ENCODE measurements around the gene SHKBP1. TPM values are rescaled to one million over a fixed set of nuclear protein-coding genes. Genes with fewer than 3 reads are reported as not detected.
A peak's percentile ranks its signal among the peaks of the same experiment; 100 is the strongest.

Gene SHKBP1
- total RNA-seq, 1 experiment from 2014 or later, result 43.0 TPM

DNA sequence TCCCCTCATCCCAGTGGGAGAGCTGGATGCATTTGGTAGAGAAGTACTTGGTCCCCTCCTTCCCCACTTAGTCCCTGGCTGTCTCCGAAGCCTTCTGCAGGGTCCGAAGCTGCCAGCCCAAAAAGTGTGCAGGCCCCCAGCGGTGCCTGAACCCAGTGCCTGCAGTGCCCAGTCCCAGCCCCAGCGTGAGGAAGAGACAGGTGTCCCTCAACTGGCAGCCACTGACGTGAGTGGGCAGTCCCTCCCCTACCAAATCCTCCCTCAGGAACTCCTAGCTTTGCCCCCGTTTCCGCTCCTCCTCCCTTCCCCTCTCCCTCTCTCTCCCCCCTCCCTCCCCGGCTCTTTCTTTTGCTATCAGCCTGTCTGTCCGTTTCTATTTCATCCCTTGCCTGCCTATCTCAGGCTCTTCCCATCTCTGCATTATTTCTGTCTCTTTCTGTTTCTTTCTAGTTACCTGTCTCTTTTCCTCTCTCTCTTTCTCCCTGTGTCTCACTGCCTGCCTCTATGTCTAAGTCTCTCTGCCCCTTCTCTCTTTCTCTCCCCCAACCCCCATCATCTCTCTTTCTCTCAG lies 22.7 kb downstream of the SHKBP1 start:
- Histone ChIP-seq H3K4me2 (ENCODE audit: low read length) (peak overlapping the region; percentile 93; the same call in 1 of the 2 replicates), H2AFZ (ENCODE audit: low read length) (no peak overlapping the region), H3K9ac (ENCODE audit: low read length) (no peak overlapping the region), H3K27ac (ENCODE audit: low read length) (no peak overlapping the region), H3K4me3 (ENCODE audit: low read length) (peak overlapping the region; percentile 31; the same call in 1 of the 2 replicates), H3K27me3 (ENCODE audit: low read length) (no peaks in the 10 kb centered on the region), H3K36me3 (ENCODE audit: low read depth, low read length) (peaks cover 2% of the 10 kb centered on the region; the same call in 1 of the 2 replicates), H3K79me2 (ENCODE audit: low read length) (no peaks in the 10 kb centered on the region), H3K9me2 (replicated peaks; ENCODE audit: low read length) (no peaks in the 10 kb centered on the region), H3F3A (ENCODE audit: low read length, unreplicated experiment) (no peaks in the 10 kb centered on the region), H4K20me1 (ENCODE audit: low read length) (no peaks in the 10 kb centered on the region), H3K9me3 (ENCODE audit: low read length) (no peaks in the 10 kb centered on the region), H3K4me1 (ENCODE audit: insufficient read depth, low read length) (peaks cover 37% of the 10 kb centered on the region)
- ATAC-seq, result no peak
- no peak for TF ChIP-seq EZH2phosphoT487 (IDR thresholded peaks at IDR 0.05; ENCODE audit: borderline replicate concordance, low read length)
- no peak for TF ChIP-seq EZH2 (IDR thresholded peaks at IDR 0.05; ENCODE audit: low read length, unreplicated experiment)
- TF ChIP-seq, protein P1, sequence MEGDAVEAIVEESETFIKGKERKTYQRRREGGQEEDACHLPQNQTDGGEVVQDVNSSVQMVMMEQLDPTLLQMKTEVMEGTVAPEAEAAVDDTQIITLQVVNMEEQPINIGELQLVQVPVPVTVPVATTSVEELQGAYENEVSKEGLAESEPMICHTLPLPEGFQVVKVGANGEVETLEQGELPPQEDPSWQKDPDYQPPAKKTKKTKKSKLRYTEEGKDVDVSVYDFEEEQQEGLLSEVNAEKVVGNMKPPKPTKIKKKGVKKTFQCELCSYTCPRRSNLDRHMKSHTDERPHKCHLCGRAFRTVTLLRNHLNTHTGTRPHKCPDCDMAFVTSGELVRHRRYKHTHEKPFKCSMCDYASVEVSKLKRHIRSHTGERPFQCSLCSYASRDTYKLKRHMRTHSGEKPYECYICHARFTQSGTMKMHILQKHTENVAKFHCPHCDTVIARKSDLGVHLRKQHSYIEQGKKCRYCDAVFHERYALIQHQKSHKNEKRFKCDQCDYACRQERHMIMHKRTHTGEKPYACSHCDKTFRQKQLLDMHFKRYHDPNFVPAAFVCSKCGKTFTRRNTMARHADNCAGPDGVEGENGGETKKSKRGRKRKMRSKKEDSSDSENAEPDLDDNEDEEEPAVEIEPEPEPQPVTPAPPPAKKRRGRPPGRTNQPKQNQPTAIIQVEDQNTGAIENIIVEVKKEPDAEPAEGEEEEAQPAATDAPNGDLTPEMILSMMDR (conservative IDR thresholded peaks at IDR 0.05; ENCODE audit: low read depth, low read length), result no peak
- BruUV-seq (replicated peaks), result no TSS peak
- POLR2A ChIA-PET (ENCODE audit: unreplicated experiment), result interaction anchor here (0.6 kb wide), 1 partner anchor 149 kb away, joined by 5 read pairs; no protein-coding TSS in a partner anchor
- CTCF ChIA-PET, result interaction anchor here (0.6 kb wide), 1 partner anchor 128 kb away, joined by 3 read pairs; no protein-coding TSS in a partner anchor
- peak; percentile 7 for DNase-seq
- intact Hi-C loops (cut with micrococcal nuclease), result loop anchor here (2.0 kb wide), 1 partner anchor 135 kb away; the partner anchor contains the start of gene BLVRB

DNA sequence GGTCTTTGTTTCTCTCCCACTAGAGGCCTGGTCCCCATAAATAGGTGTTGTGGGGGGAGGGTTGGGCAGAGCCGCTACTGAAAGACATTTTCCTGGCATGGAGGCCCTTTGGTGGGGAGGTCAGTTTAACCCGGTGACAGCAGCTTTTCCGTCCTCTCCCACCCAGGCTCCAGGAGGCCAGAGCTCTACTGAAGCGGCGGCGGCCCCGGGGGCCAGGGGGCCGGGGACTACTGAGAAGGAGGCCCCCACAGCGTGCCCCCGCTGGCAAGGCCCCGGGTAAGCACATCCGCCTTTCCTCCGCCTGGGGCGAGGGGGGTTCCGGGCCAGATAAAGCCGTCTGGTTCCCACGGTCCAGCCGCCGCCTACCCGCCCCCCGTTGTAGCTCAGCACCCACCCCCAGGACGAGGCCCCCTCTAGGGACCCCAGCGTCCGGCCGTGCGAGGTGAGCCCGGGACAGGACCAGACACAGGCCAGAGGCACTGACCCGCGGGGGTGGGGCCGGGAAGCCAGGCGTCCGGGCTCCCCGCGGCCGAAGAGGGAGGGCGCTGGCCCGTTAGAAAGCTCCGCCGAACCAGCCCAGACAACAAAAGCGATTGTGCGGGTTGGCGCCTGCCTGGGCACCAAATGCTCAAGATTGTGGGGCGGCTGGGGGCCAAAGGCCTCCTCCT lies 23.4 kb downstream of the SHKBP1 start:
- ATAC-seq (no peak), DNase-seq (no peak)
- Histone ChIP-seq H3K9me2 (replicated peaks; ENCODE audit: low read length) (no peaks in the 10 kb centered on the region), H3K27me3 (ENCODE audit: low read length) (no peaks in the 10 kb centered on the region), H3K79me2 (ENCODE audit: low read length) (no peaks in the 10 kb centered on the region), H3K9me3 (ENCODE audit: low read length) (no peaks in the 10 kb centered on the region), H3K4me2 (ENCODE audit: low read length) (peak overlapping the region; percentile 93; the same call in 1 of the 2 replicates), H2AFZ (ENCODE audit: low read length) (no peak overlapping the region), H4K20me1 (ENCODE audit: low read length) (no peaks in the 10 kb centered on the region), H3K4me1 (ENCODE audit: insufficient read depth, low read length) (peaks cover 40% of the 10 kb centered on the region), H3F3A (ENCODE audit: low read length, unreplicated experiment) (no peaks in the 10 kb centered on the region), H3K9ac (ENCODE audit: low read length) (no peak overlapping the region), H3K4me3 (ENCODE audit: low read length) (no peak overlapping the region), H3K27ac (ENCODE audit: low read length) (no peak overlapping the region), H3K36me3 (ENCODE audit: low read depth, low read length) (peaks cover 2% of the 10 kb centered on the region; the same call in 1 of the 2 replicates)
- ChIA-PET CTCF (interaction anchor here (1.1 kb wide), 1 partner anchor 136 kb away, joined by 4 read pairs; no protein-coding TSS in a partner anchor), POLR2A (ENCODE audit: unreplicated experiment) (interaction anchor here (0.6 kb wide), 1 partner anchor 150 kb away, joined by 5 read pairs; no protein-coding TSS in a partner anchor)
- intact Hi-C loops (cut with micrococcal nuclease), result loop anchor here (2.0 kb wide), 1 partner anchor 135 kb away; the partner anchor contains the start of gene BLVRB
- TF ChIP-seq EZH2phosphoT487 (IDR thresholded peaks at IDR 0.05; ENCODE audit: borderline replicate concordance, low read length), result no peak
- TF ChIP-seq EZH2 (IDR thresholded peaks at IDR 0.05; ENCODE audit: low read length, unreplicated experiment), result no peak
- TF ChIP-seq, protein P1 (conservative IDR thresholded peaks at IDR 0.05; ENCODE audit: low read depth, low read length), result no peak
- BruUV-seq (replicated peaks), result no TSS peak

All from PC-3 (cell line).